ENCODE results near the gene CD180. TPM values are rescaled to one million over a fixed set of nuclear protein-coding genes. Genes with fewer than 3 reads are reported as not detected.

Gene CD180
- total and polyA plus RNA-seq, 2 donors (not counting 1 experiment from before 2014, with no cell fraction given) = 0.28 TPM; not detected in 1

DNA sequence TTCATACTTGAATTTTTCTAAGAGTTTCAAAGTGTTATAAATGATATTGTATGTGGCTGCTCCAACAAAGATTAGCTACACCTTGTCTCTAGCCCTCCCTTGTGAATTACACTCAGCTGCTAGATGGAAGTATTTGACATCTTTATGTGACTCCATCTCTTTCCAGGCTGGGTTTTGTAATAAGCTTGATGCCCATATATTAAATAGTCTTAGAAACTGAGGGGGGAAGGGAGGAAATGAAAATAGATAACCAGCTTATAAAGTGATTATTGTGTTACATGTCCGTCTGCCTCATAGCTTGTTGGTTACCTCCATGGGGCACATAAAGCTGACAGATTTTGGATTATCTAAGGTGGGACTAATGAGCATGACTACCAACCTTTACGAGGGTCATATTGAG lies 63.4 kb downstream of the CD180 start:
- no peak overlapping the region for H3K9ac ChIP-seq (ENCODE audit: insufficient read depth, low read length)
- H3K4me2 ChIP-seq (ENCODE audit: extremely low read depth, insufficient read depth, low read length) = no peak overlapping the region
- TF ChIP-seq, protein P1, sequence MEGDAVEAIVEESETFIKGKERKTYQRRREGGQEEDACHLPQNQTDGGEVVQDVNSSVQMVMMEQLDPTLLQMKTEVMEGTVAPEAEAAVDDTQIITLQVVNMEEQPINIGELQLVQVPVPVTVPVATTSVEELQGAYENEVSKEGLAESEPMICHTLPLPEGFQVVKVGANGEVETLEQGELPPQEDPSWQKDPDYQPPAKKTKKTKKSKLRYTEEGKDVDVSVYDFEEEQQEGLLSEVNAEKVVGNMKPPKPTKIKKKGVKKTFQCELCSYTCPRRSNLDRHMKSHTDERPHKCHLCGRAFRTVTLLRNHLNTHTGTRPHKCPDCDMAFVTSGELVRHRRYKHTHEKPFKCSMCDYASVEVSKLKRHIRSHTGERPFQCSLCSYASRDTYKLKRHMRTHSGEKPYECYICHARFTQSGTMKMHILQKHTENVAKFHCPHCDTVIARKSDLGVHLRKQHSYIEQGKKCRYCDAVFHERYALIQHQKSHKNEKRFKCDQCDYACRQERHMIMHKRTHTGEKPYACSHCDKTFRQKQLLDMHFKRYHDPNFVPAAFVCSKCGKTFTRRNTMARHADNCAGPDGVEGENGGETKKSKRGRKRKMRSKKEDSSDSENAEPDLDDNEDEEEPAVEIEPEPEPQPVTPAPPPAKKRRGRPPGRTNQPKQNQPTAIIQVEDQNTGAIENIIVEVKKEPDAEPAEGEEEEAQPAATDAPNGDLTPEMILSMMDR (conservative IDR thresholded peaks at IDR 0.05 in 1 of 2, IDR thresholded peaks at IDR 0.05 in 1 of 2; ENCODE audit: low read depth in 1 of 2, low read length in 2 of 2) = no peak
- TF ChIP-seq EZH2 (IDR thresholded peaks at IDR 0.05; ENCODE audit: low read length, missing control alignments) = no peak
- no peaks in the 10 kb centered on the region for H3K79me2 ChIP-seq (ENCODE audit: control insufficient read depth, insufficient read depth, low read length)
- no peaks in the 10 kb centered on the region for H3K27me3 ChIP-seq (ENCODE audit: control insufficient read depth, insufficient read depth, low read length)
- no peak overlapping the region for H3K4me3 ChIP-seq (replicated peaks in 1 of 4; ENCODE audit: control extremely low read depth in 1 of 4, insufficient read depth in 1 of 4, low read depth in 3 of 4, low read length in 4 of 4)
- H3K27ac ChIP-seq (ENCODE audit: insufficient read depth, low read length) = no peak overlapping the region
- no peak for DNase-seq (ENCODE audit: low read depth in 2 of 2)
- no peak overlapping the region for H2AFZ ChIP-seq (ENCODE audit: low read length)
- H3K9me3 ChIP-seq (ENCODE audit: control insufficient read depth, insufficient read depth, low read depth, low read length) = no peaks in the 10 kb centered on the region
- peaks cover 2% of the 10 kb centered on the region for H3K36me3 ChIP-seq (ENCODE audit: control insufficient read depth, insufficient read depth, low read length)
- no peaks in the 10 kb centered on the region for H4K20me1 ChIP-seq (ENCODE audit: control insufficient read depth, extremely low read depth, insufficient read depth, low read length)
- H3K4me1 ChIP-seq (ENCODE audit: control insufficient read depth, extremely low read depth, insufficient read depth, low read length) = no peaks in the 10 kb centered on the region

DNA sequence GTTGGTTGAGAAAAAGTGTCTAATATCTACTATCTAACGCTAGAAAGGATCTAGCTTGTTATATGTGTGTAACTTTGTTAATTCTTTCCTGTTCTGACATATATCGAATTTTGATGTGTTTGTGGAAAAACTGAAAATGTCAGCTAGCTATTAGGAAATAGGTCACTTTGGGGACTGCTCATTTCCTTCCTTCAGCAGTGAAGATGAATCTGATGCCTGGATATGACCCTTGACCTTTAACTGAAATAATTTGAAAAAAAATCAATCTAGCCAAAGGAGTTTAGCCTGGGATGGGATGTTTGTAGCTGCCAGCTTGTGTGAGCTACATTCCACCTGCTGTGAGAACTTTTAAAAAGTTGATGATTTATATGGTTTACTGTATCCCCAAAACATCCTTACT lies 66.8 kb downstream of the CD180 start:
- Histone ChIP-seq H3K27ac (ENCODE audit: insufficient read depth, low read length) (no peak overlapping the region), H3K4me1 (ENCODE audit: control insufficient read depth, extremely low read depth, insufficient read depth, low read length) (no peaks in the 10 kb centered on the region), H3K79me2 (ENCODE audit: control insufficient read depth, insufficient read depth, low read length) (no peaks in the 10 kb centered on the region), H3K4me2 (ENCODE audit: extremely low read depth, insufficient read depth, low read length) (no peak overlapping the region), H3K36me3 (ENCODE audit: control insufficient read depth, insufficient read depth, low read length) (no peaks in the 10 kb centered on the region), H2AFZ (ENCODE audit: low read length) (no peak overlapping the region), H3K9me3 (ENCODE audit: control insufficient read depth, insufficient read depth, low read depth, low read length) (no peaks in the 10 kb centered on the region), H3K27me3 (ENCODE audit: control insufficient read depth, insufficient read depth, low read length) (no peaks in the 10 kb centered on the region), H3K4me3 (replicated peaks in 1 of 4; ENCODE audit: control extremely low read depth in 1 of 4, insufficient read depth in 1 of 4, low read depth in 3 of 4, low read length in 4 of 4) (no peak overlapping the region), H3K9ac (ENCODE audit: insufficient read depth, low read length) (no peak overlapping the region), H4K20me1 (ENCODE audit: control insufficient read depth, extremely low read depth, insufficient read depth, low read length) (no peaks in the 10 kb centered on the region)
- no peak for DNase-seq (ENCODE audit: low read depth in 2 of 2)
- no peak for TF ChIP-seq EZH2 (IDR thresholded peaks at IDR 0.05; ENCODE audit: low read length, missing control alignments)
